NCI-H1417 (cell line): ENCODE measurements around the gene FLT3LG.

Source experiments
- DNase-seq, 3 experiments: peaks; one replicate each; lab custom pipeline; 2025; lab: John Stamatoyannopoulos, UW

FLT3LG gene

DNA sequence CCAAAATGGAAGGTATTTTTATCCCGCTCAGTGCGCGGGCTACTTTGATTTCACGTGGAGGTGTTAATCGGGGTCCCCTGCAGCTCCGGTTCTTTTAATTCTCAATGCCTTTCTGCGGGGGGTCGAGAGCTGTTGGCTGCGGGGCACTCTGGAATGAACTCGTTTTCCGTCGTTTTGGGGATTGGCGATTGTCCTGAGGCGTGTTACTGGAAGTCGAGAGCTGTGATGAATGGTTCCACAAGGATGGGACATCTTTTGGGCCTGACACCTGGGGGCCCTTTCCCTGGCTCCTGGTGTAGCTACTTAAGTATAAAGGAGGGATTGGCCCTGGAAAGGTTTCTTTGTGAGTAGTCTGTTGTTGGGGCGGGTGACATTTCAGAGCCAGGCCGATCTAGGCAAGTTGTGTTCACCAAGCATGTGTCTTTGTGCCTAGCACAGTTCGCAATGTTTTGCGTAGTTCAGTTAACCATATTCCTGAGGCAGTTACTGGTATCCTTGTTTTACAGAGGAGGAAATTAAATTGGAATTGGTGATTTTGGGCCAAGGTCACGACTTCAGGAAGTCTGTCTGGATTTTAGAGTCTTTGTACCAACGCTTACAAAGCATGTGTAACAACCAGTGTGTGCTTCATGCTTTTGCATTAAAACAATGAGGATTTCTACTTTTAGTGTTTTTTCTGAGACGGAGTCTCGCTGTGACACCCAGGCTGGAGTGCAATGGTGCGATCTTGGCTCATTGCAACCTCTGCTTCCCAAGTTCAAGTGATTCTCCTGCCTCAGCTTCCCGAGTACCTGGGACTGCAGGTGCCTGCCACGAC is 14.2 kb downstream of the FLT3LG start:
- peak in 2 of 3 experiments; percentile 47 for DNase-seq

- DNase-seq = no peak
These were observed 15.0 kb downstream of the FLT3LG start for GRCh38 chr19:49488863-49489537.

GRCh38 chr19:49489601-49490167 is 15.7 kb downstream of the FLT3LG start:
- no peak for DNase-seq

- no peak for DNase-seq
These were observed 16.4 kb downstream of the FLT3LG start for GRCh38 chr19:49490287-49491029.

DNA sequence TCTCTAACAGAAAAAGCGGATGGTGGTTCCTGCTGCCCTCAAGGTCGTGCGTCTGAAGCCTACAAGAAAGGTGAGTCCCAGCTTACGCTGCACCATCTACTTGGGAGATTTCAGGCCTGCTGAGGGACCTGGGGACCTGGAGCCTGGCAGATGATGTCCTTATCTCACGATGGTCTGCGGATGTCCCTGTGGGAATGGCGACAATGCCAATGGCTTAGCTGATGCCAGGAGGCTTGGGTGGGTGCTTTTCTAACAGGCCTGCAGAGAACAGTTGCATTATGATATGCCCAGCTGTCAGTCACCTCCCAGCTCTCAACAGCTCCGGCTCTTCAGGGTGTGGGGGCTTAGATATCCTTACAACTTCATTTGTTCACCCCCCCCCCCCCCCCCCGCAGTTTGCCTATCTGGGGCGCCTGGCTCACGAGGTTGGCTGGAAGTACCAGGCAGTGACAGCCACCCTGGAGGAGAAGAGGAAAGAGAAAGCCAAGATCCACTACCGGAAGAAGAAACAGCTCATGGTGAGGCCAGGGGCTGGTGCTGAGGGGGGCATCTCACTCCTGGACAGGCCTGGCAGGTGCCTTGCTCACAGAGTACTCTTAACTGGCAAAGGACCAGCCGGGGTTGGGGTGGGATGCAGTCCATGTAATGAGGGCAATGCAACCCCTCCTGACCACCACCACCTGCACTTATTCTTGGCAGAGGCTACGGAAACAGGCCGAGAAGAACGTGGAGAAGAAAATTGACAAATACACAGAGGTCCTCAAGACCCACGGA is 17.2 kb downstream of the FLT3LG start:
- DNase-seq = no peak

DNA sequence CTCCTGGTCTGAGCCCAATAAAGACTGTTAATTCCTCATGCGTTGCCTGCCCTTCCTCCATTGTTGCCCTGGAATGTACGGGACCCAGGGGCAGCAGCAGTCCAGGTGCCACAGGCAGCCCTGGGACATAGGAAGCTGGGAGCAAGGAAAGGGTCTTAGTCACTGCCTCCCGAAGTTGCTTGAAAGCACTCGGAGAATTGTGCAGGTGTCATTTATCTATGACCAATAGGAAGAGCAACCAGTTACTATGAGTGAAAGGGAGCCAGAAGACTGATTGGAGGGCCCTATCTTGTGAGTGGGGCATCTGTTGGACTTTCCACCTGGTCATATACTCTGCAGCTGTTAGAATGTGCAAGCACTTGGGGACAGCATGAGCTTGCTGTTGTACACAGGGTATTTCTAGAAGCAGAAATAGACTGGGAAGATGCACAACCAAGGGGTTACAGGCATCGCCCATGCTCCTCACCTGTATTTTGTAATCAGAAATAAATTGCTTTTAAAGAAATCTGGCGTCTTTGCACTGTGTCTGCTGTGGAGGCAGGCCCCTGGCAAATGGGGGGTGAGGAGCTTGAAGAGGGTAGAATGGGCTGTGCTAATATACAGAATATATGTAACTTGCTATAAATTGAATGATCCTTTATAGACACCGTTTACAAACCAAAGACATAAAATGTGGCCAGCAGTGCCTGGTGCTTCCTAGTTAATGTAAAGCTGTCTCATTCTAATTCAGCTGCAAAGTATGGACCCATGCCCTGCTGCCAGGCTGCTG is 18.0 kb downstream of the FLT3LG start:
- DNase-seq = peak in 1 of 3 experiments; percentile 29

GRCh38 chr19:49492573-49493405 is 18.8 kb downstream of the FLT3LG start:
- DNase-seq = peak in 1 of 3 experiments; percentile 33

- DNase-seq = no peak
These were observed 22.6 kb downstream of the FLT3LG start for GRCh38 chr19:49496574-49497008.

DNA sequence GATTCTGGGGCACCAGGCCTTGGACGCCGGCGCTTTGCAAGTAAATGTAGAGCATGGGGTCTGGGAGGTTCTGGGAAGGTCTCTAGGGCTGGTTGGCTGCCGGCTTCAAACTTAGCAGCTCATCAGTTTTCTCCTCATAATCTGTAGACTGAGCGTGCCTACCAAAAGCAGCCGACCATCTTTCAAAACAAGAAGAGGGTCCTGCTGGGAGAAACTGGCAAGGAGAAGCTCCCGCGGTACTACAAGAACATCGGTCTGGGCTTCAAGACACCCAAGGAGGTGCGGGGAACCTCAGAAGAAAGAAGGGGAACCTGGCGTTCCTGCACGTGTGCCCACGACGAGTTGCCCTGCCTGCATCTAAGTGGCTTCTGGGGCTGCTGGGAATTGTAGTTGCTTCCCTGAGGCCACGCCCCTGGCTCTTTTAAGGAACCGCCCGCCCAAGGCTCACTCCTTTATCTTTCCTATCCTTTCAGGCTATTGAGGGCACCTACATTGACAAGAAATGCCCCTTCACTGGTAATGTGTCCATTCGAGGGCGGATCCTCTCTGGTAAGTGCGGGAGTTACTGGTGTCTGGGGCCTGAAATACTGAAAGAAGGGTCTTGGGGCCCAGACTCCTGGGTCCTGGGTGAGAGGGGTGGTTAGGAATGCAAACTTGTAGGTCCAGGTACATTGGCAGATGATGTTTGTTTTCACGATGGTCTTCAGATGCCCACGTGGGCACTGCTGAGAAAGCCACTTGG is 23.2 kb downstream of the FLT3LG start:
- peak in 1 of 3 experiments; percentile 56 for DNase-seq

DNA sequence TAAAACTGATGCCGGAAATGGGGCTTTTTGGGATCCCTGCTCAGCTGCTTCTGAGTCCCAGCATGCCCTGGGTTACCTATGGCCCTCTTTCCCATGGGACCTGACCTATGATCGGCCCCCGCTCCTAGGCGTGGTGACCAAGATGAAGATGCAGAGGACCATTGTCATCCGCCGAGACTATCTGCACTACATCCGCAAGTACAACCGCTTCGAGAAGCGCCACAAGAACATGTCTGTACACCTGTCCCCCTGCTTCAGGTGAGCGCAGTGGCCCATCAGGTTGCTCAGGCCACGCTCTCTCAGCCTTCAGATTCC is 23.7 kb downstream of the FLT3LG start:
- DNase-seq = peak in 1 of 3 experiments; percentile 29

DNA sequence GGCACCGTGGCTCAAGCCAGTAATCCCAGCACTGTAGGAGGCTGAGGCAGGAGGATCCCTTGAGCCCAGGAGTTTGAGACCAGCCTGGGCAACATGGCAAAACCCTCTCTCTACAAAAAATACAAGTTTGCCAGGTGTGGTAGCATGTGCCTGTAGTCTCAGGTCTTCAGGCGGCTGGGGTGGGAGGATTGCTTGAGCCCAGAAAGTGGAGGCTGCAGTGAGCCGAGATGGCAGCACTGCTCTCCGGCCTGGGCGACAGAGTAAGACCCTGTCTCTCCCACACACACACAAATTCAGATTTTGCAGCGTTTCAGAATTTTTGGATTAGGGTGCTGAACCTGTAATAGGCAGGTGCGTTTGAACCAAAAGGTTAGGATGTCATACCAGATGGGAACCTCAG is 24.5 kb downstream of the FLT3LG start:
- DNase-seq = no peak

GRCh38 chr19:49499030-49499670 is 25.1 kb downstream of the FLT3LG start:
- peak in 1 of 3 experiments; percentile 10 for DNase-seq

DNA sequence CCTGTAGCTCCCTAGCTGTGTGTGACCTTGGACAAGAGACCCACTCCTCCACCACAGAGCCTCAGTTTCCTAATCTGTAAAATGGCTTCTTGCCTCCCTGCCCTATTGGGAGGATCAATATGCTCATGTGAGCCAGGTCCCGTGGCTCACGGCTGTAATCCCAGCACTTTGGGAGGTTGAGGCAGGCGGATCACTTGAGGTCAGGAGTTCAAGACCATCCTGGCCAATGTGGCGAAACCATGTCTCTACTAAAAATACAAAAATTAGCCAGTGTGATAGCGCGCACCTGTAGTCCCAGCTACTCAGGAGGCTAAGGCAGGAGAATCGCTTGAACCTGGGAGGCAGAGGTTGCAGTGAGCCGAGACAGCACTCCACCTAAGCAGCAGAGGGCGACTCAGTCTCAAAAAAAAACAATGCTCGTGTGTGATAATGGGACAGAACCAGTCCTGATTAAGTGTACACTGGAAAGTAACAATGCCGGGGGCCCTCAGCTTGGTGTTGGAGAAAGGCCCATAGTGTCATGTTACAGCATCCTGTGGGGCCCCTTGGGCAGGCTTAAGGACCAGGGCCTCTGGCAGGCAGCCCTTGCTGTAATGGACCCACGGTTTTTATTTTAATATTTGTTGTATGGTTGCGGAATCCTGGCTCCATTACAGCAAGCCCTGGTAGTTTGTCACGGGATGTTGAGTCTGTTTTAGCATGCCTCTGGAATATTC is 29.0 kb downstream of the FLT3LG start:
- peak; percentile 23 to 81 (median 69) for DNase-seq

DNA sequence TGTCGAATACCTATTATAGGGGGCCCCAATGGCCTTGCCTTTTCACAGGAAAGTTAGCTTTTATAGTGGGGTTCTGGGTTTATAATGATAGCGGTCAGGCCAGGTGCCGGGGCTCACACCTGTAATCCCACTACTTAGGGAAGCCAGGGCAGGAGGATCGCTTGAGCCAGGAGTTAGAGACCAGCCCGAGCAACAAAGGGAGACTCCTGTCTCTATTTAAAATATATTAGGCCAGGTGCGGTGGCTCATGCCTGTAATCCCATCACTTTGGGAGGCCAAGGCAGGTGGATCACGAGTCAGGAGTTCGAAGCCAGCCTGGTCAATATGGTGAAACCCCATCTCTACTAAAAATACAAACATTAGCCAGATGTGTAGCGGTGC is 29.6 kb downstream of the FLT3LG start:
- DNase-seq = no peak

- DNase-seq = peak; percentile 49 to 80 (median 79)
These were observed 32.6 kb downstream of the FLT3LG start for GRCh38 chr19:49506575-49507105.

GRCh38 chr19:49507803-49508494 is 33.9 kb downstream of the FLT3LG start:
- no peak for DNase-seq
